Coronary artery (tissue), 2 donors: Measurements from ENCODE around the gene CENPC.
"Not testable (repeated sequence)": the region's sequence is repeated elsewhere in the genome, so short reads cannot be mapped to it uniquely, and the experiment has no call there.

Source experiments
- DNase-seq: peaks from one replicate; pipeline ENCODE4 v3.0.0-alpha.2; 2017; ENCODE audit warnings: low spot score
- H3K27ac ChIP-seq, 2 donors: fragments of 200-600 bp; sonication (generic); one replicate each; pipeline ENCODE4 v1.5.1; 2016 to 2019
- H3K4me3 ChIP-seq: fragments of 200-600 bp; sonication (generic); 2 replicates; pipeline ENCODE4 v1.5.1; 2016; ENCODE audit warnings: mild to moderate bottlenecking, moderate library complexity
- TF ChIP-seq, protein P1 (sequence below): fragments of 200-600 bp; sonication (generic); IDR thresholded peaks from one replicate; pipeline ENCODE4 v1.5.1; 2019; ENCODE audit warnings: antibody characterized with exemption

CENPC gene

DNA sequence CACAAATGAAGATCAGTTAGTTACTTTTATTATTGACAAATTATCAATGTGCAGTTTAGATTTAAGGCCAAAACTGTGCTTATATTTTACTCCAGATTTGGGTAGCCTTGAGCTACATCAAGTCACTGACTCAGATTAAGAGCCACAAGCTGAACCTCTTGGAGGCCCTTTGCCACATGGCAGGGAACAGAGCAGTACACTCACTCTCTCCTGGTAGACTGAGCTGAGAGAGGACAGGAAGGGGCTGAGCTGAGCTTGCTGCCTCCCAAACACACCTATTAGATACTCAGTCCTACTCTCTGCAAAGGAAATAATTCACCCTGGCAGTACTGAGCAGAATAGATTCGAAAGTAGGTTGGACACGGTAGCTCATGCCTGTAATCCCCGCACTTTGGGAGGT is 21.0 kb upstream of the CENPC start:
- TF ChIP-seq, protein P1, sequence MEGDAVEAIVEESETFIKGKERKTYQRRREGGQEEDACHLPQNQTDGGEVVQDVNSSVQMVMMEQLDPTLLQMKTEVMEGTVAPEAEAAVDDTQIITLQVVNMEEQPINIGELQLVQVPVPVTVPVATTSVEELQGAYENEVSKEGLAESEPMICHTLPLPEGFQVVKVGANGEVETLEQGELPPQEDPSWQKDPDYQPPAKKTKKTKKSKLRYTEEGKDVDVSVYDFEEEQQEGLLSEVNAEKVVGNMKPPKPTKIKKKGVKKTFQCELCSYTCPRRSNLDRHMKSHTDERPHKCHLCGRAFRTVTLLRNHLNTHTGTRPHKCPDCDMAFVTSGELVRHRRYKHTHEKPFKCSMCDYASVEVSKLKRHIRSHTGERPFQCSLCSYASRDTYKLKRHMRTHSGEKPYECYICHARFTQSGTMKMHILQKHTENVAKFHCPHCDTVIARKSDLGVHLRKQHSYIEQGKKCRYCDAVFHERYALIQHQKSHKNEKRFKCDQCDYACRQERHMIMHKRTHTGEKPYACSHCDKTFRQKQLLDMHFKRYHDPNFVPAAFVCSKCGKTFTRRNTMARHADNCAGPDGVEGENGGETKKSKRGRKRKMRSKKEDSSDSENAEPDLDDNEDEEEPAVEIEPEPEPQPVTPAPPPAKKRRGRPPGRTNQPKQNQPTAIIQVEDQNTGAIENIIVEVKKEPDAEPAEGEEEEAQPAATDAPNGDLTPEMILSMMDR = no peak
- no peak for DNase-seq
- H3K4me3 ChIP-seq = no peak overlapping the region
- no peak overlapping the region for H3K27ac ChIP-seq

DNA sequence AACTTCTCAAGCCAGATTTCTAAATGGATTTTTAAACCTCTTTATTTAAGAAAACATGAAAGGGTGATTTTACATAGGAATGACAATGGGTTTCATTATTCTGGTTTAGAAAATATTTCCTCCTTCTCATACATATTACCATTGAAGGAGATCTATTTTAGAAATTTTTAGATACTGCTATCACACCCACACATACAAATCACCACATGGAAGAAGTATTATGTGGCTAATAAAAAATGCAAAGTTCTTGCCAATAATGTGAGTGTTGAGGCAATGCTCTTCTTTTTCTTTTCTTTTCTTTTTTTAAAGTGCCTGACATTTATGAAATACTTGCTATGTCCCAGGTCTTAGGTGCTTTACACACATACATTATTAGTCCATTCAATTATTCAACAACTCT is 20.0 kb upstream of the CENPC start:
- Histone ChIP-seq H3K27ac (no peak overlapping the region), H3K4me3 (no peak overlapping the region)
- TF ChIP-seq, protein P1 = no peak
- no peak for DNase-seq

DNA sequence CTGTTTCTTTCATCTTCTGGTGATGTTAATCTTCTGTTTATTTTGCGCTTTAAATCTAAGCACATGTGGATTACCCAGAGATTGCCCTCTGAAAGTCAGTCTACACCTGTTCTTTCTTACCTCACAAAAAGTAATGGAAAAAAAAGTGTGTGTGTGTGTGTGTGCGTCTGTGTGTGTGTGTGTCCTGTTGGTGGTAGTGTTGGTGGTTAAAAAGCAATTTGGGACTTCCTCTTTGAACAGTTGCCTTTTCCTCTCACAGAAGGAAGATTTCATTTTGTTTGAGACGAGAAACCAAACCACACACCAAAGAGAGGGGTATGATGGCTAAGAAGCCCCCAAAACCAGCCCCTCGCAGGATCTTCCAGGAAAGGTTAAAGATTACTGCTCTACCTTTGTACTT is 13.2 kb upstream of the CENPC start, which contains the start of gene STAP1:
Gene STAP1 (plus strand): TSS at position 235 of the 400 bp plus-strand sequence. CDS start 83 bp downstream, at position 318.
- TF ChIP-seq, protein P1 = no peak
- no peak for DNase-seq
- H3K4me3 ChIP-seq = no peak within 1 kb of the TSS
- H3K27ac ChIP-seq = no peak within 1 kb of the TSS

DNA sequence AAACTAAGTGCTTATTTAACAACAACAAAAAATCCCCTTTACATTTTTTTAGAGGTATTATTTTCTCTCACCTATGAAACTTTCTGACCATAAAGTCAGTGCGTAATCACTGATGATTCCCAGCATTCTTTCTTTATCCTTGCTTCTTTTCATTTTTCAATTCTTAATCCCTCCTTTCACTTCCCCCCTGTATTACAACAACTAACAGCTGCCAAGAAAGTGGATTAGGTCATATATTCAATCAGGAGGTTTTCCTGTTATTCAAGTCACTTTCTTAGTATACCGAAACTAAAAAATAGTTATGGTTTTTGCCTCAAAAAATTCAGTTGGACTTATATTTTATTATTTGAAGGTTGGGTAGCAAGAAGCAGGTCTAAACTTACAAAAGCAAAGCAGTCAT is 11.1 kb upstream of the CENPC start:
- DNase-seq = no peak
- H3K4me3 ChIP-seq = no peak overlapping the region
- TF ChIP-seq, protein P1 = no peak
- no peak overlapping the region for H3K27ac ChIP-seq

DNA sequence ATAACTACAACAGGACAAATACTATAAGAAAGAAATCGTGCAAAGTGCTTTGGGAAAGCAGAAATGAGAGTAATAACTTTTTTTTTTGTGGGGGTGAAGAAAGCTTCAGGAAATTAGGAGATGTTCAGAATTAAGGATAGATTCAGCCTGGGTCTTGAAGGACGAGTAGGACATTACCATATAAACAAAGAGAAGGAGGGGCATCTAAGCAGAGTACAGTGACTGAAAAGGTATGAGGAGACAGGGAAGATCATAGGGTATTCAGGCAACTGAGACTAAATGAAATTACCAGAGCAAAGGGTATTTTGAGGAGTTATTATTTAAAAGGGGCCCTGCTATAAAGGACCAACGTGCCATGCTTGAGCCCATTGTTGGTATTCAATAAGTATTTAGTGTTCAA is 10.1 kb upstream of the CENPC start:
- no peak for DNase-seq
- TF ChIP-seq, protein P1 = no peak
- Histone ChIP-seq H3K27ac (no peak overlapping the region), H3K4me3 (no peak overlapping the region)

DNA sequence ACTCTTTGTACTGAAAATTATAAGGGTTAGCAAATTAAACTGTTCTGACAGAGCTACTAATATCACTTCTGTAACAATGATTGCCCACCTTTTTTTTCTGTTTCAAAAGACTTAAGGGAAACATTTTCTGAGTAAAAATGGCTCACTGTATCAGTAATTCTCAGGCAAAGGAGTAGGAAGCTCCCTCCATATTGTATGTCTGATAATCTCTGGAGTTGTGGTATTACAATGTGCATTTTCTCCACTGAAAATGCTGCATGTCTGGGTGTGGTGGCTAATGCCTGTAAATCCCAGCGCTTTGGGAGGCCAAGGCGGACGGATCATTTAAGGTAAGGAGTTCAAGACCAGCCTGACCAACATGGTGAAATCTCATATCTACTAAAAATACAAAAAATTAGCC is 8.8 kb upstream of the CENPC start:
- TF ChIP-seq, protein P1 = no peak
- no peak overlapping the region for H3K4me3 ChIP-seq
- no peak for DNase-seq
- no peak overlapping the region for H3K27ac ChIP-seq

DNA sequence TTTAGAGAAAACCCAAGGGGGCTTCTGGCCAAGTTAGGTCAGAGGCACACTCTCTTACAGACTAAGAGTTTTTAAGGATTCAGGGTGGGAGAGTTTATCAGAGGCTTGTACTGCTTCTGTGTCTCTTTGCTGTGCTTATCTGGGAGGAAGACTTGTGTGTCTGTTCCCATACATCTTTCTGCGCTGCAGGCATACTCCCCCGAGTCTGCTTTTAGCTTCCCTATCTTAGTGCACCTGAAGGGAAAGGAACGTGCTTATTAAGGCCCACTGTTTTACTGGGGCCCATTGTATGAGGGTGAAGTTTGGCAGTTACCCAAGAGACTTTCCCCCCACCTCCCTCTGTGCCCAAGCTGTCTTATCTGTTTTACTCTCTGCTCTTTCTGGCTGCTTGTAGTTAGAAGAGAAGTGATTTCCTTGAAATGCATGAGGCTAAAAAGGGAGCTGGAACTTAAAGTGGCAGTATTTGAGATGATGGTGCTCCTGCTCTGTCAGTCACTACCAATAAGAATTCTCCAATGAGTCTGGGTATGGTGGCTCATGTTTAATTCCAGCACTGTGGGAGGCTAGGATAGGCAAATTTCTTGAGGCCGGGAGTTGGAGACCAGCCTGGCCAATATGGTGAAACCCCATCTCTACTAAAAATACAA is 7.0 kb upstream of the CENPC start:
- not testable (repeated sequence) for H3K27ac ChIP-seq, DNase-seq, H3K4me3 ChIP-seq
